ENCODE data around the gene CDC37. TPM values are rescaled to one million over a fixed set of nuclear protein-coding genes. Genes with fewer than 3 reads are reported as not detected.
A peak's percentile ranks its signal among the peaks of the same experiment; 100 is the strongest.

Gene CDC37
- total RNA-seq, 2 donors from 2014 or later, result 128 to 286 TPM

- DNase-seq, result no peak
- H3K27me3 ChIP-seq, result no peaks in the 10 kb centered on the region
- no peaks in the 10 kb centered on the region for H3K9me3 ChIP-seq
- H3K4me3 ChIP-seq, result no peak overlapping the region
- no peak overlapping the region for H3K27ac ChIP-seq
- H3K36me3 ChIP-seq, result peaks cover 14% of the 10 kb centered on the region
- H3K9ac ChIP-seq (ENCODE audit: low read depth in 2 of 2, low read length in 2 of 2), result no peak overlapping the region
- intact Hi-C loops (cut with DNase I), result no loop called here
- no peaks in the 10 kb centered on the region for H3K4me1 ChIP-seq
- TF ChIP-seq CTCF (IDR thresholded peaks at IDR 0.05), result no peak
These were observed 46.9 kb downstream of the CDC37 start for GRCh38 chr19:10356431-10356830.

GRCh38 chr19:10353793-10354391 is 49.5 kb downstream of the CDC37 start:
- no peak for DNase-seq

GRCh38 chr19:10352764-10353671 is 50.3 kb downstream of the CDC37 start:
- H3K9ac ChIP-seq (ENCODE audit: low read depth in 2 of 2, low read length in 2 of 2), result no peak overlapping the region
- H3K36me3 ChIP-seq, result peaks cover 14% of the 10 kb centered on the region
- H3K27ac ChIP-seq, result no peak overlapping the region
- no peak for TF ChIP-seq CTCF (IDR thresholded peaks at IDR 0.05)
- H3K4me1 ChIP-seq, result no peaks in the 10 kb centered on the region
- no peaks in the 10 kb centered on the region for H3K27me3 ChIP-seq
- intact Hi-C loops (cut with DNase I), result no loop called here
- peak; percentile 31 for DNase-seq
- H3K4me3 ChIP-seq, result no peak overlapping the region
- H3K9me3 ChIP-seq, result no peaks in the 10 kb centered on the region

More at GRCh38 chr19:10353793-10354391, 49.5 kb downstream of the CDC37 start:
- intact Hi-C loops (cut with DNase I), result no loop called here
- TF ChIP-seq CTCF (IDR thresholded peaks at IDR 0.05), result no peak
- no peaks in the 10 kb centered on the region for H3K27me3 ChIP-seq
- H3K36me3 ChIP-seq, result peaks cover 14% of the 10 kb centered on the region
- H3K9me3 ChIP-seq, result no peaks in the 10 kb centered on the region
- H3K9ac ChIP-seq (ENCODE audit: low read depth in 2 of 2, low read length in 2 of 2), result no peak overlapping the region
- no peaks in the 10 kb centered on the region for H3K4me1 ChIP-seq
- H3K4me3 ChIP-seq, result no peak overlapping the region
- H3K27ac ChIP-seq, result no peak overlapping the region

- DNase-seq, result no peak
- Histone ChIP-seq H3K9me3 (no peaks in the 10 kb centered on the region), H3K27ac (no peak overlapping the region), H3K36me3 (no peaks in the 10 kb centered on the region), H3K9ac (ENCODE audit: low read depth in 2 of 2, low read length in 2 of 2) (no peak overlapping the region), H3K4me3 (no peak overlapping the region), H3K4me1 (no peaks in the 10 kb centered on the region), H3K27me3 (no peaks in the 10 kb centered on the region)
- no peak for TF ChIP-seq CTCF (IDR thresholded peaks at IDR 0.05)
- intact Hi-C loops (cut with DNase I), result no loop called here
These were observed 56.8 kb downstream of the CDC37 start for GRCh38 chr19:10346509-10346908.

- intact Hi-C loops (cut with DNase I), result no loop called here
- no peak overlapping the region for H3K4me3 ChIP-seq
- no peak for TF ChIP-seq CTCF (IDR thresholded peaks at IDR 0.05)
These were observed 58.6 kb downstream of the CDC37 start for GRCh38 chr19:10344780-10345179.

More at GRCh38 chr19:10344780-10345179, 58.6 kb downstream of the CDC37 start:
- Histone ChIP-seq H3K27me3 (no peaks in the 10 kb centered on the region), H3K4me1 (no peaks in the 10 kb centered on the region), H3K9me3 (no peaks in the 10 kb centered on the region), H3K27ac (no peak overlapping the region), H3K9ac (ENCODE audit: low read depth in 2 of 2, low read length in 2 of 2) (no peak overlapping the region), H3K36me3 (no peaks in the 10 kb centered on the region)
- DNase-seq, result no peak
